Suprapubic skin (tissue), 3 donors: ENCODE results near the gene POLR3A.

Experiments
- CTCF ChIP-seq, 2 donors: fragments of 200-600 bp in 1 of 2; fragments of 450-650 bp in 1 of 2; sonication (generic) in 1 of 2; IDR thresholded peaks; one replicate each; pipeline ENCODE4 v1.5.1; 2016 to 2019; ENCODE audit warnings: antibody characterized with exemption in 2 of 2, mild to moderate bottlenecking in 1 of 2, moderate library complexity in 1 of 2
- POLR2AphosphoS5 ChIP-seq, 3 donors: sonication (generic); formaldehyde crosslinking; IDR thresholded peaks; one replicate each; pipeline ENCODE4 v1.6.1; 2017; ENCODE audit warnings: antibody characterized with exemption in 3 of 3

GRCh38 chr10:77944519-77944918, 84.8 kb downstream of the POLR3A start:
- TF ChIP-seq CTCF (IDR thresholded peaks at IDR 0.05), result no peak
- no peak for TF ChIP-seq POLR2AphosphoS5 (IDR thresholded peaks at IDR 0.05)
